Neural cell (in vitro differentiated cells): ENCODE measurements around the gene ADPRHL1. TPM values are rescaled to one million over a fixed set of nuclear protein-coding genes. Genes with fewer than 3 reads are reported as not detected.

Experiments used
- H2AFZ ChIP-seq: fragments of 200-600, 300-800 bp; sonication (generic), shearing (Covaris generic); 2 replicates; pipeline ENCODE4 v1.6.0; 2014; ENCODE audit warnings: low read depth, mild to moderate bottlenecking, antibody characterized with exemption, low read length, moderate library complexity
- H3F3A ChIP-seq: fragments of 200-600 bp; shearing (Covaris generic); 2 replicates; pipeline ENCODE4 v1.6.1; 2016; ENCODE audit warnings: mild to moderate bottlenecking, moderate library complexity, mixed read lengths, antibody characterized with exemption, low read length; ENCODE audit not compliant: insufficient read depth, poor library complexity, severe bottlenecking
- H3K27ac ChIP-seq: fragments of 200-600, 300-800 bp; sonication (generic), shearing (Covaris generic); 2 replicates; pipeline ENCODE4 v1.5.1; 2014; ENCODE audit warnings: mild to moderate bottlenecking, low read length, moderate library complexity
- H3K27me3 ChIP-seq: fragments of 300-800, 200-600 bp; sonication (generic), shearing (Covaris generic); 2 replicates; pipeline ENCODE4 v1.6.0; 2014; ENCODE audit warnings: mild to moderate bottlenecking, low read depth, low read length, moderate library complexity; ENCODE audit not compliant: insufficient read depth
- H3K36me3 ChIP-seq: fragments of 300-800, 200-600 bp; sonication (generic), shearing (Covaris generic); 2 replicates; pipeline ENCODE4 v1.5.1; 2014; ENCODE audit warnings: mild to moderate bottlenecking, antibody characterized with exemption, low read length, moderate library complexity; ENCODE audit not compliant: insufficient read depth
- H3K4me2 ChIP-seq: fragments of 300-800, 200-600 bp; sonication (generic), shearing (Covaris generic); 2 replicates; pipeline ENCODE4 v1.6.0; 2014; ENCODE audit warnings: mild to moderate bottlenecking, low read length
- H3K4me3 ChIP-seq: fragments of 300-800, 200-600 bp; sonication (generic), shearing (Covaris generic); 2 replicates; pipeline ENCODE4 v1.5.1; 2014; ENCODE audit warnings: mild to moderate bottlenecking, low read length, moderate library complexity
- H3K79me2 ChIP-seq: fragments of 200-600 bp; shearing (Covaris generic); replicated peaks from 2 replicates; pipeline ENCODE4 v1.6.0; 2014; ENCODE audit warnings: mild to moderate bottlenecking, low read length, moderate library complexity; ENCODE audit not compliant: insufficient read depth
- H3K9ac ChIP-seq: fragments of 300-800, 200-600 bp; sonication (generic), shearing (Covaris generic); 2 replicates; pipeline ENCODE4 v1.6.1; 2016; ENCODE audit warnings: mild to moderate bottlenecking, low read length, mixed read lengths
- H3K9me2 ChIP-seq: fragments of 200-600 bp; shearing (Covaris generic); 2 replicates; pipeline ENCODE4 v1.6.1; 2016; ENCODE audit warnings: mild to moderate bottlenecking, low read length, mixed read lengths; ENCODE audit not compliant: insufficient read depth
- H3K9me3 ChIP-seq: fragments of 200-600, 300-800 bp; sonication (generic), shearing (Covaris generic); 2 replicates; pipeline ENCODE4 v1.6.1; 2016; ENCODE audit warnings: mild to moderate bottlenecking, mixed run types, low read length, moderate library complexity, mixed read lengths
- H4K20me1 ChIP-seq: fragments of 200-600 bp; shearing (Covaris generic); 2 replicates; pipeline ENCODE4 v1.6.1; 2016; ENCODE audit warnings: mild to moderate bottlenecking, mixed run types; ENCODE audit not compliant: insufficient read depth
- EP300 ChIP-seq: fragments of 450-650 bp; conservative IDR thresholded peaks from 2 replicates; pipeline ENCODE4 v1.6.1; 2014; ENCODE audit warnings: antibody characterized with exemption, mild to moderate bottlenecking, moderate library complexity; ENCODE audit not compliant: poor library complexity, severe bottlenecking
- EZH2 ChIP-seq: fragments of 200-600, 300-800 bp; shearing (Covaris generic), sonication (generic); IDR thresholded peaks from 2 replicates; pipeline ENCODE4 v1.6.1; 2014; ENCODE audit warnings: antibody characterized with exemption, low read length, borderline replicate concordance, mild to moderate bottlenecking; ENCODE audit not compliant: insufficient read depth, poor library complexity, severe bottlenecking
- MXI1 ChIP-seq: fragments of 450-650 bp; conservative IDR thresholded peaks from 2 replicates; pipeline ENCODE4 v1.6.1; 2014; ENCODE audit warnings: antibody characterized with exemption, mild to moderate bottlenecking; ENCODE audit not compliant: poor library complexity, severe bottlenecking
- POLR2AphosphoS5 ChIP-seq: IDR thresholded peaks from 2 replicates; pipeline ENCODE4 v1.6.1; 2012
- RAD21 ChIP-seq: fragments of 450-650 bp; conservative IDR thresholded peaks from 2 replicates; pipeline ENCODE4 v1.6.1; 2014; ENCODE audit warnings: antibody characterized with exemption, mild to moderate bottlenecking, moderate library complexity
- SMC3 ChIP-seq: fragments of 450-650 bp; conservative IDR thresholded peaks from 2 replicates; pipeline ENCODE4 v1.6.1; 2014; ENCODE audit warnings: antibody characterized with exemption, mild to moderate bottlenecking, moderate library complexity; ENCODE audit not compliant: poor library complexity
- TAF1 ChIP-seq: IDR thresholded peaks from 2 replicates; pipeline ENCODE4 v1.6.1; 2012; ENCODE audit warnings: low read depth
- polyA plus RNA-seq: library from polyadenylated mRNA; depleted of rRNA; stranded (reverse); fragments of >200 nt; gene quantifications from 2 replicates; pipeline ENCODE4 v1.2.3, GENCODE V29; 2014
- TF ChIP-seq, protein P1 (sequence below): IDR thresholded peaks from 2 replicates; pipeline ENCODE4 v1.6.1; 2012; ENCODE audit warnings: borderline replicate concordance
- TF ChIP-seq, protein P2 (sequence below): fragments of 450-650 bp; IDR thresholded peaks from 2 replicates; pipeline ENCODE4 v1.5.1; 2014; ENCODE audit warnings: antibody characterized with exemption, mild to moderate bottlenecking, moderate library complexity; ENCODE audit not compliant: poor library complexity, severe bottlenecking

ADPRHL1 gene
- polyA plus RNA-seq, 1 donor from 2014 or later, result 1.1 TPM

DNA sequence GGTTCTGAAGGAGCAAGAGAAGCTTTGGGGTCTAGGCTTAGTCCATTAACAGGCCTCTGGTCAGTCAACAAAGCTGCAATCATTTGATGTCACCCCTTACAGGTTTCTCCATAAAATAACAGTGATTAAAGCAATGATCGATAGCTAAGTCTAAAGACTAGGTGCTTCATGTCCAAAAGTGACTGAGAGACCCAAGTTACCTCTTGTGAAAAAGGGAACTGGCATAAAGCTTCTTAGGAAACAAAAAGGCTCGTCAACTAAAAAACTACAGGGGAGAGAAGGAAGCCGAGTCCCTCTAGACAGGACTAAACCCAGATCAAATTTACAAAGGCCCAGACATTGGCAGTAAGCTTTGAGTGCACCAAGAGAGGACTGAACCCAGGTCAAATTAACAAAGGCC lies 35.0 kb upstream of the ADPRHL1 start:
- peak overlapping the region; percentile 90 for H3K4me3 ChIP-seq
- H3K79me2 ChIP-seq, result peaks cover 68% of the 10 kb centered on the region
- TF ChIP-seq TAF1, result no peak
- no peak for TF ChIP-seq RAD21
- TF ChIP-seq EZH2, result no peak
- TF ChIP-seq, protein P1, sequence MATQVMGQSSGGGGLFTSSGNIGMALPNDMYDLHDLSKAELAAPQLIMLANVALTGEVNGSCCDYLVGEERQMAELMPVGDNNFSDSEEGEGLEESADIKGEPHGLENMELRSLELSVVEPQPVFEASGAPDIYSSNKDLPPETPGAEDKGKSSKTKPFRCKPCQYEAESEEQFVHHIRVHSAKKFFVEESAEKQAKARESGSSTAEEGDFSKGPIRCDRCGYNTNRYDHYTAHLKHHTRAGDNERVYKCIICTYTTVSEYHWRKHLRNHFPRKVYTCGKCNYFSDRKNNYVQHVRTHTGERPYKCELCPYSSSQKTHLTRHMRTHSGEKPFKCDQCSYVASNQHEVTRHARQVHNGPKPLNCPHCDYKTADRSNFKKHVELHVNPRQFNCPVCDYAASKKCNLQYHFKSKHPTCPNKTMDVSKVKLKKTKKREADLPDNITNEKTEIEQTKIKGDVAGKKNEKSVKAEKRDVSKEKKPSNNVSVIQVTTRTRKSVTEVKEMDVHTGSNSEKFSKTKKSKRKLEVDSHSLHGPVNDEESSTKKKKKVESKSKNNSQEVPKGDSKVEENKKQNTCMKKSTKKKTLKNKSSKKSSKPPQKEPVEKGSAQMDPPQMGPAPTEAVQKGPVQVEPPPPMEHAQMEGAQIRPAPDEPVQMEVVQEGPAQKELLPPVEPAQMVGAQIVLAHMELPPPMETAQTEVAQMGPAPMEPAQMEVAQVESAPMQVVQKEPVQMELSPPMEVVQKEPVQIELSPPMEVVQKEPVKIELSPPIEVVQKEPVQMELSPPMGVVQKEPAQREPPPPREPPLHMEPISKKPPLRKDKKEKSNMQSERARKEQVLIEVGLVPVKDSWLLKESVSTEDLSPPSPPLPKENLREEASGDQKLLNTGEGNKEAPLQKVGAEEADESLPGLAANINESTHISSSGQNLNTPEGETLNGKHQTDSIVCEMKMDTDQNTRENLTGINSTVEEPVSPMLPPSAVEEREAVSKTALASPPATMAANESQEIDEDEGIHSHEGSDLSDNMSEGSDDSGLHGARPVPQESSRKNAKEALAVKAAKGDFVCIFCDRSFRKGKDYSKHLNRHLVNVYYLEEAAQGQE, result no peak
- TF ChIP-seq, protein P2, sequence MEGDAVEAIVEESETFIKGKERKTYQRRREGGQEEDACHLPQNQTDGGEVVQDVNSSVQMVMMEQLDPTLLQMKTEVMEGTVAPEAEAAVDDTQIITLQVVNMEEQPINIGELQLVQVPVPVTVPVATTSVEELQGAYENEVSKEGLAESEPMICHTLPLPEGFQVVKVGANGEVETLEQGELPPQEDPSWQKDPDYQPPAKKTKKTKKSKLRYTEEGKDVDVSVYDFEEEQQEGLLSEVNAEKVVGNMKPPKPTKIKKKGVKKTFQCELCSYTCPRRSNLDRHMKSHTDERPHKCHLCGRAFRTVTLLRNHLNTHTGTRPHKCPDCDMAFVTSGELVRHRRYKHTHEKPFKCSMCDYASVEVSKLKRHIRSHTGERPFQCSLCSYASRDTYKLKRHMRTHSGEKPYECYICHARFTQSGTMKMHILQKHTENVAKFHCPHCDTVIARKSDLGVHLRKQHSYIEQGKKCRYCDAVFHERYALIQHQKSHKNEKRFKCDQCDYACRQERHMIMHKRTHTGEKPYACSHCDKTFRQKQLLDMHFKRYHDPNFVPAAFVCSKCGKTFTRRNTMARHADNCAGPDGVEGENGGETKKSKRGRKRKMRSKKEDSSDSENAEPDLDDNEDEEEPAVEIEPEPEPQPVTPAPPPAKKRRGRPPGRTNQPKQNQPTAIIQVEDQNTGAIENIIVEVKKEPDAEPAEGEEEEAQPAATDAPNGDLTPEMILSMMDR, result no peak
- no peak for TF ChIP-seq MXI1
- no peak for TF ChIP-seq EP300
- no peak for TF ChIP-seq SMC3
- no peak for TF ChIP-seq POLR2AphosphoS5
- no peaks in the 10 kb centered on the region for H3K36me3 ChIP-seq
- no peaks in the 10 kb centered on the region for H4K20me1 ChIP-seq
- H3F3A ChIP-seq, result peaks cover 8% of the 10 kb centered on the region
- peak overlapping the region; percentile 35 for H3K27ac ChIP-seq
- H3K9ac ChIP-seq, result peak overlapping the region; percentile 88
- no peak overlapping the region for H2AFZ ChIP-seq
- H3K27me3 ChIP-seq, result no peaks in the 10 kb centered on the region
- no peaks in the 10 kb centered on the region for H3K9me2 ChIP-seq
- no peaks in the 10 kb centered on the region for H3K9me3 ChIP-seq
- peak overlapping the region; percentile 74 for H3K4me2 ChIP-seq

DNA sequence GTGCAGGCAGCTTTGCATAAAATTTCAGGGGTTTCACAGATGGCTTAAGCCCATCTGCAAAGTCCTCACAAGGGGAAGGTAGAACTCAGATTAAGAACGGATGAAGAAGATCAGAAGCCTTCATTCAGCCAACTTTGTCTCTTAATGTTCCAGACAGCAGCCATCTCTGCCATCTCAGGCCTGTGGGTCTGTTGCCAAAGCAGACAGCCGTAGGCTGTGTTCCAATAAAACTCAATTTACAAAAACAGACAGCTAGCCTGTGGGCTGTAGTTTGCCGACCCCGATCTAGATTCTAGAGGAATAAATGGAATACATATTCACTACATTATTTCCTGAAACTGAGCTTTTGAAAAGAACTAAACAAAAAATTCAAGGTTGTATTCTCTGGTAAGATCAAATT lies 33.4 kb upstream of the ADPRHL1 start:
- H3K9me3 ChIP-seq, result no peaks in the 10 kb centered on the region
- no peak overlapping the region for H2AFZ ChIP-seq
- H3K9me2 ChIP-seq, result no peaks in the 10 kb centered on the region
- no peak overlapping the region for H3K9ac ChIP-seq
- peaks cover 8% of the 10 kb centered on the region for H3F3A ChIP-seq
- no peak overlapping the region for H3K4me3 ChIP-seq
- peaks cover 61% of the 10 kb centered on the region for H3K79me2 ChIP-seq
- no peak overlapping the region for H3K27ac ChIP-seq
- TF ChIP-seq EP300 (no peak), TAF1 (no peak), RAD21 (no peak), POLR2AphosphoS5 (no peak), MXI1 (no peak), SMC3 (no peak), EZH2 (no peak)
- TF ChIP-seq, protein P2, result no peak
- TF ChIP-seq, protein P1, result no peak
- no peaks in the 10 kb centered on the region for H3K36me3 ChIP-seq
- no peaks in the 10 kb centered on the region for H4K20me1 ChIP-seq
- no peaks in the 10 kb centered on the region for H3K27me3 ChIP-seq
- H3K4me2 ChIP-seq, result no peak overlapping the region
